HL-60 (cell line): ENCODE results near the gene RCL1.

ENCODE experiments used
- DNase-seq, 2 experiments: peaks; one replicate each; pipeline ENCODE4 v3.0.0-alpha.2; 2010 to 2020; ENCODE audit warnings: low read depth in 1 of 2, low spot score in 1 of 2
- H3K27ac ChIP-seq: fragments of 250-450 bp; sonication (Bioruptor Pico); replicated peaks from 2 replicates; pipeline ENCODE4 v1.5.1; 2020; ENCODE audit warnings: mild to moderate bottlenecking, moderate library complexity
- H3K27me3 ChIP-seq: fragments of 250-450 bp; sonication (Bioruptor Pico); 2 replicates; pipeline ENCODE4 v1.5.1; 2021; ENCODE audit warnings: mild to moderate bottlenecking, moderate library complexity; ENCODE audit not compliant: insufficient read depth, poor library complexity, severe bottlenecking
- H3K4me3 ChIP-seq: replicated peaks from 2 replicates; pipeline ENCODE4 v1.5.1; 2011; ENCODE audit warnings: mild to moderate bottlenecking, control low read depth, low read length; ENCODE audit not compliant: insufficient read depth
- CTCF ChIP-seq: IDR thresholded peaks from one replicate; pipeline ENCODE4 v1.5.1; 2011; ENCODE audit warnings: low read length, control low read depth, inconsistent platforms; ENCODE audit not compliant: insufficient read depth
- GABPA ChIP-seq: IDR thresholded peaks from 2 replicates; pipeline ENCODE4 v1.6.1; 2012; ENCODE audit warnings: low read depth
- POLR2AphosphoS5 ChIP-seq: IDR thresholded peaks from 2 replicates; pipeline ENCODE4 v1.6.1; 2012; ENCODE audit warnings: low read depth
- REST ChIP-seq: IDR thresholded peaks from 2 replicates; pipeline ENCODE4 v1.6.1; 2012; ENCODE audit warnings: low read depth; ENCODE audit not compliant: insufficient replicate concordance
- SPI1 ChIP-seq: IDR thresholded peaks from 2 replicates; pipeline ENCODE4 v1.6.1; 2012; ENCODE audit warnings: low read depth, mild to moderate bottlenecking, borderline replicate concordance

Gene RCL1

GRCh38 chr9:4821133-4821532, 28.4 kb downstream of the RCL1 start:
- DNase-seq = no peak
- Histone ChIP-seq H3K4me3 (no peak overlapping the region), H3K27me3 (no peaks in the 10 kb centered on the region), H3K27ac (no peak overlapping the region)
- TF ChIP-seq POLR2AphosphoS5 (no peak), REST (no peak), SPI1 (no peak), CTCF (no peak), GABPA (no peak)

GRCh38 chr9:4822057-4822456, 29.3 kb downstream of the RCL1 start:
- Histone ChIP-seq H3K27me3 (no peaks in the 10 kb centered on the region), H3K27ac (no peak overlapping the region), H3K4me3 (no peak overlapping the region)
- DNase-seq = no peak
- TF ChIP-seq POLR2AphosphoS5 (no peak), REST (no peak), CTCF (no peak), GABPA (no peak), SPI1 (no peak)

GRCh38 chr9:4826417-4827166, 33.8 kb downstream of the RCL1 start:
- Histone ChIP-seq H3K4me3 (no peak overlapping the region), H3K27me3 (no peaks in the 10 kb centered on the region), H3K27ac (no peak overlapping the region)
- TF ChIP-seq POLR2AphosphoS5 (no peak), GABPA (no peak), REST (no peak), CTCF (no peak), SPI1 (no peak)
- no peak for DNase-seq
